GM18508 (cell line): ENCODE measurements around the gene TRABD2B.

Experiments used
- ATAC-seq: cut with Tn5 transposase; IDR thresholded peaks from one replicate; pipeline ENCODE4 v1.9.1; 2021; ENCODE audit warnings: moderate number of reproducible peaks; ENCODE audit not compliant: insufficient read depth, unreplicated experiment

TRABD2B gene

GRCh38 chr1:47787560-47787959 is 209.6 kb downstream of the TRABD2B start:
- ATAC-seq, result no peak

- ATAC-seq, result no peak
Observed at GRCh38 chr1:47786316-47786715, 210.9 kb downstream of the TRABD2B start.

- no peak for ATAC-seq
Observed at GRCh38 chr1:47785561-47786271, 211.5 kb downstream of the TRABD2B start.

GRCh38 chr1:47785118-47785517 is 212.1 kb downstream of the TRABD2B start:
- ATAC-seq, result no peak

GRCh38 chr1:47784497-47784822 is 212.7 kb downstream of the TRABD2B start:
- no peak for ATAC-seq

GRCh38 chr1:47783638-47784496 is 213.3 kb downstream of the TRABD2B start:
- ATAC-seq, result no peak

- no peak for ATAC-seq
Observed at GRCh38 chr1:47782414-47783166, 214.6 kb downstream of the TRABD2B start.

GRCh38 chr1:47781171-47781959 is 215.8 kb downstream of the TRABD2B start:
- no peak for ATAC-seq

GRCh38 chr1:47780469-47780995 is 216.7 kb downstream of the TRABD2B start:
- no peak for ATAC-seq

- no peak for ATAC-seq
Observed at GRCh38 chr1:47779613-47780012, 217.6 kb downstream of the TRABD2B start.

- ATAC-seq, result no peak
Observed at GRCh38 chr1:47778280-47778679, 218.9 kb downstream of the TRABD2B start.

GRCh38 chr1:47777322-47777721 is 219.9 kb downstream of the TRABD2B start:
- no peak for ATAC-seq

- no peak for ATAC-seq
Observed at GRCh38 chr1:47776667-47777131, 220.5 kb downstream of the TRABD2B start.

- no peak for ATAC-seq
Observed at GRCh38 chr1:47774986-47775834, 222.0 kb downstream of the TRABD2B start.

GRCh38 chr1:47772960-47773682 is 224.1 kb downstream of the TRABD2B start:
- ATAC-seq, result no peak

- no peak for ATAC-seq
Observed at GRCh38 chr1:47772281-47772680, 224.9 kb downstream of the TRABD2B start.

- no peak for ATAC-seq
Observed at GRCh38 chr1:47771751-47772150, 225.4 kb downstream of the TRABD2B start.

GRCh38 chr1:47769983-47770382 is 227.2 kb downstream of the TRABD2B start:
- no peak for ATAC-seq
